GM19438 (cell line): ENCODE data around the gene ZBTB4.
"Not testable (repeated sequence)": the region's sequence is repeated elsewhere in the genome, so short reads cannot be mapped to it uniquely, and the experiment has no call there.

Experiments
- ATAC-seq: cut with Tn5 transposase; IDR thresholded peaks from one replicate; pipeline ENCODE4 v1.9.1; 2021; ENCODE audit warnings: low read depth; ENCODE audit not compliant: unreplicated experiment

The ZBTB4 gene

DNA sequence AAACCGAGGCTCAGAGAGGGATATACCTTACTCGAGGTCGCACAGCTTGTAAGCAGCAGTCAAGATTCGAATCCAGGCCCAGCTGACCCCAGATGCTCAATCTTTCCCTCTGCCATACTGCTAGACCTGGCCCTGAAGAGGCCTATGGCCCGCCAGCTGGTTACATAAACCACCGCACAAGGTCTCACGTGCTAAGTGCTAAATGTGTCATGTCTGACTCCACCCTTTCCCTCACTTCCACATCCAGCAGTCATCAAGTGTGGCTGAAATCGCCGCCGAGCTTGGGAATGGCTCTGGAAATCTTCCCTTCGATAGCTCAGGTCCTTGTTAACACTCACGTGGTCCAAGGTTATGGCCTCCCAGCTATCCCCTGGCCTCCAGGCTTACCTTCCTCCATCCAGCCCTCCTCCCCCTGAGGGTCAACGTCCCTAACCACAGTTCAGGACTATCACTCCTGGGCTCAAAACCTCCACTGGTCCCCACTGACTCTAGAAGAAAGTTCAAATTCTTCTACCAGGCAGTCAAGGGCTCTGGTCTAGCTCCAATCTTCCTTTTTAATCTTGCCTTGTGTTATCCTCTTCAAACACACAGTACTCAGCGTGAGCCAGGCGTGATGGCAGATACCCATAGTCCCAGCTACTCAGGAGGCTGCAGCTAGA, 3.5 kb downstream of the ZBTB4 start:
- ATAC-seq: no peak

DNA sequence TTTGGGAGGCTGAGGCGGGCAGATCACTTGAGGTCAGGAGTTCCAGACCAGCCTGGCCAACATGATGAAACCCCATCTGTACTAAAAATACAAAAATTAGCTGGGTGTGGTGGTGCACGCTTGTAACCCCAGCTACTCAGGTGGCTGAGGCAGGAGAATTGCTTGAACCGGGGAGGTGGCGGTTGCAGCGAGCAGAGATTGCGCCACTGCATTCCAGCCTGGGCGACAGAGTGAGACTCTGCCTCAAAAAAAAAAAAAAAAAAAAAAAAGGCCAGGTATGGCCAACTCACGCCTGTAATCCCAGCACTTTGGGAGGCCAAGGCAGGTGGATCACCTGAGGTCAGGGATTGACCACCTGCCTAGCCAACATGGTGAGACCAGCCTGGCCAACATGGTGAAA, 4.7 kb downstream of the ZBTB4 start:
- ATAC-seq: not testable (repeated sequence)

DNA sequence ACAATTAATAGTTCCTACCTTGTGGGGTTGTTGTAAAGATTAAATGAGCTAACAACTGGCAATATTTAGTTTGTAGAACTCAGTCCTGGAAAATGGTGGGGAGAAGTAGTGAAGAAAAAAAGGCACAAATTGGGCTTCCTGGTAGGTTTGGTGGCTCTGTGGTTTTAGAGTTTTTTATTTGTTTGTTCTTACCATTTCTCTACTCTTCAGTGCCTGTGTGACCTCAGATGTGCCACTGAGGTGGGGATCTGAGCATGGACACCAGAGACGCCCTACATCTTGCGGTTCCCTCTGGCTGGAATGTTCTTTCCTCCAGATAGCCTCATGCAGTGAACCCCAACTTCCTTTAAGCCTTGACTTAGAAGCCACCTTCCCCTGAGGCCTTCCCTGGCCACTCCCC, 7.7 kb downstream of the ZBTB4 start:
- ATAC-seq: no peak

DNA sequence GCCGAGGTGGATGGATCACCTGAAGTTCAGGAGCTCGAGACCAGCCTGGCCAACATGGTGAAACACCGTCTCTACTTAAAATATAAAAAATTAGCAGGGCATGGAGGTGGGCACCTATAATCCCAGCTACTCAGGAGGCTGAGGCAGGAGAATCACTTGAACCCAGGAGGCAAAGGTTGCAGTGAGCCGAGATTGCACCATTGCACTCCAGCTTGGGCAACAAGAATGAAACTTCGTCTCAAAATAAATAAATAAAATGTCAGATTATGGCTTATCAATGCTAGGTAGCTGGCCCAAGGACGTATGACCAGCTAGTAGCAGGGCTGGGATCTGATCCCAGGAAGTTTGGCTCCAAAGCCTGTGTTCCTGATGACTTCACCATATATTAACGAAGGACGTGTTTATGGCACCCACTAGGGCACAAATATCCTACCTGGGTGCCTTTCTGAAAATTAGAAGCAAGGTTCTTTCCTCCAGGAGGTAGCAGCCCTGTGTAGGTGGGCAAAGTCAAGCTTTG, 8.9 kb downstream of the ZBTB4 start:
- ATAC-seq: not testable (repeated sequence)

DNA sequence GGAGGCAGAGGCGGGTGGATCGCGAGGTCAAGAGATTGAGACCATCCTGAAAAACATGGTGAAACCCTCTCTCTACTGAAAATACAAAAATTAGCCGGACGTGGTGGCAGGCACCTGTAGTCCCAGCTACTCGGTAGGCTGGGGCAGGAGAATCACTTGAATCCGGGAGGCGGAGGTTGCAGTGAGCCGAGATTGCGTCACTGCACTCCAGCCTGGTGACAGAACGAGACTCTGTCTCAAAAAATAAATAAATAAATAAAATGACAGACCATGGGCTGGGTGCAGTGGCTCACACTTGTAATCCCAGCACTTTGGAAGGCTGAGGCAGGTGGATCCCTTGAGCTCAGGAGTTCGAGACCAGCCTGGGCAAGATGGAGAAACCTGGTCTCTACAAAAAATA, 9.6 kb downstream of the ZBTB4 start:
- not testable (repeated sequence) for ATAC-seq

DNA sequence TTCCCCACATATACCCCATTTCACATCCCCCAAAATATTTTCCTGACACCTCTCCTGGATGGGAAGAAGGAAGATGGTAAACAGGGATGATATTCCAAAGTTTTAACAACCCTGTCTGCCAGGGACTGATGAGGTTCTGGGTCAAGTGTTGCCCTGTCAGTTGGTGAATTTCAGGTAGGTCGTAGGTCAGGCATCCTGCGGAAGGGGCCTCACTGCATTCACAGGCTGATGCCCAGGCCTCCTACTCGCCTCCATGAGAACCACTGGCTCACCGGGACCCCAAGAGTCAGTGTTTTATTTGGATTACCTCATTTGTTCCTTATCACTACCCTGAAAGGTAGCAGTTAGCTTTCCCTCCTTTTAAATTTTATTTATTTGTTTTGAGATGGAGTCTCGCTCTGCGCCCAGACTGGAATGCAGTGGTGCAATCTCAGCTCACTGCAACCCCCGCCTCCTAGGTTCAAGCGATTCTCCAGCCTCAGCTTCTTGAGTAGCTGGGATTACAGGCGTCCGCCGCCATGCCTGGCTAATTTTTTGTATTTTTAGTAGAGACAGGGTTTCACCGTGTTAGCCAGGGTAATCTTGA, 10.5 kb downstream of the ZBTB4 start:
- ATAC-seq: no peak

DNA sequence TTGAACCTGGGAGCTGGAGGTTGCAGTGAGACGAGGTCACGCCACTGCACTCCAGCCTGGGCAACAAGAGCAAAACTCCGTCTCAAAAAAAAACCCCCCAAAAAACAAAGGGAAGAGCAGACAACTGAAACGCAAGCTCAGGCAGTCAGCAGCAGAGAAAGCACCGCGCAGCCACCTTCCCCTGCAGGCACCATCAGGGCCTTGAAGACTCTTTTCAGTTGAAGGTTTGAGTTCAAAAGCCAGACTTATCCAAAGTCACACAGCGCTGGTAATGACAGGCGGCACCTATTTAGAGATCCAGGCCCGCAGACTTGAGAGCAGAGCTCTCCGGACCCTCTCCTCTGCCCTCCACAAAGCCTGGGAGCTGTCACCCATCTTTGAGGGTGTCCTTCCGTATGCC, 11.1 kb downstream of the ZBTB4 start:
- ATAC-seq: no peak

DNA sequence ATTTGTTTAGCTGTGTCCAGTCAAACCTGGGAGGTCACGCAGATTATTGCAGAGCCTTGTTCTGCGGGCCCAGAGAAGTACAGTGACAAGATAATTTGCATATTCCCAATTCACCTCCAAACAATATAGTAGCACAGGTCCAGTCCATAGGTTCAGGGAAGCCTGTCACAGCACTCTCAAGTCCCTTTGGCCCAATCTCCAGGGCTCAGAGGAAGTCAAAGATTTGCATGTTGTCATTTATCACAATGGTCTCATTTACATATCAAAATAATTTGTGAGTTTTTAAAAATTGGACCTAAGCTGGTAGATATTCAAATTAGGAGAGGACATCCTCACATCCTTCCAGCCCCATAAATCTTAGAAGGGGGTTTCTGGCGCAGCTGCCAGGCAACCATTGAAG, 11.9 kb downstream of the ZBTB4 start:
- ATAC-seq: no peak

DNA sequence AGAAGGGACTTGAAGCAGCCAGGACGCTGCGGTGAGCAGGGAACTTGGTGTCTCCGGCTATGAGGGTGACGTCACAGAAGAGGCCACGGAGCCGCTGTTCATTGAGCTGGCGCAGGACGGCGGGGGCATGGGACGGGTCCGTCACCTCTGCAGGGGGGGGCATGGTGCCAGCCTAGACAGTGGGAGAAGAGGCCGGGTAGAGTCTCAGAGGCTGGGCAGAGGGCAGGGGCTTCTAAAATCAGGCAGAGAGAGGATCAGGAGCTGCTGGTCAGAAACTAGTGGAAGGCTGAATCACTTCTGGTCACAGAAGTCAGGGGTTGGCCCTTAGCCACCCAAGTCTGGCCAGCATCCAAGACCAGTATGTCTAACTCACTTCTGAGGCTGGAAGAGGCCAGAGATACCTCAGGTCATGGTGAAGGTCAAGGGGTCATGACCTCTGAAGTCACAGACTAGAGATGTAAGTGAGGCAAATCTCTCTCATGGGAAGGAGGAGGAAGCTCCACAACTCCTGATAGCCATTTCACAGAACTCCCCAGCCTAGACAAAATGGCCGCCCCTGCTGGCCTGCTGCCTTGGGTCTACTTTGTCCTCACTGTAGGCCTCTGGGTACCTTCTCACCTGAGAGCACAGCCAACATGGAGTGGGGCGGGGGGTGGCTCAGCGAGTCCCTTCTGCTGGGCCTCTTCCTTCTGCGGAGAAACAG, 12.6 kb downstream of the ZBTB4 start:
- ATAC-seq: no peak

DNA sequence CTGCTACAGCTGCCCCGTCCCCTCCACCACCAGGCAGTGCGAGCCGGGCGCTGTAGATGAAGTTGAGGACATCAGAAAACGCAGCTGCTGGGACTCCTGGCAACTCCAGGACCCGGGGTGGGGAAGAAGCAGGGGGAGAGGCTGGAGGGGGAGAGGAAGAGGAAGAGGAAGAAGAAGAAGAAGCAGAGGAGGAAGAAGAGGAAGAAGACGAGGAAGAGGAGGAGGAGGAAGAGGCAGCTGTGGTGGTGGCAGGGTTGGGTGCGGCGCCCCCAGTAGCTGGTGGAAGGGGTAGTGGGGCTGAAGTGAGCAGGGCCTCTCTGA, 13.2 kb downstream of the ZBTB4 start:
- no peak for ATAC-seq

DNA sequence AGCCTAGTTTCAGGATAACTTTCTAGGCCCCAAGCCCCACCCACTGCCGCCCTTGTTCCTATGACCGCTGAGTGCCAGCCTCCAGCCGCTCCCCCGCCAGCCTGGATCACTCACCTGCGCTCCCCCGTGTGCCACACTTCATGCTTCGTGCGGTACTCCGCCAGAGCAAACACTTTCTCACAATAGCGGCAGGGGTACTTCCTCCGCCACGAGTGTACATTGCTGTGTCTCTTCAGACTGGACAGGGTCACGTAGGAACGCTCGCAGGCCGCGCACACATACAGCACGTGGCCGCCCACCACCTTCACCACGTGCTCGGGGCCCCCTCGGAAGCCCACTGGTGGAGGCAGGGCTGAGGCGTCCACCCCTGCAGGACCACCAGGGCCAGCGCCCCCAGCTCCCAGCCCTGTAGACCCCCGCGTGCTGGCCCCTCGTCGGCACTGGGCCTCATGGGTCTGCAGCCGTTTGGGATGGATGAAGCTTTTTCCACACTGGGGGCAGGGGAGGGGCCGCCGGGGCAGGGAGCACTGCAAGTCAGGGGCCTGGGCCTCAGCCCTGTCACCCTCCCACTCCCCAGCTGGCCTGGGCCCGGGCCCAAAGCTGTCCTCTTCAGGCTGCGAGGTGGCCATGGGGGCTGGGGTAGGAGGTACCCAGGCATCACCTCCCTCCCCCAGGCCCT, 13.7 kb downstream of the ZBTB4 start:
- no peak for ATAC-seq

DNA sequence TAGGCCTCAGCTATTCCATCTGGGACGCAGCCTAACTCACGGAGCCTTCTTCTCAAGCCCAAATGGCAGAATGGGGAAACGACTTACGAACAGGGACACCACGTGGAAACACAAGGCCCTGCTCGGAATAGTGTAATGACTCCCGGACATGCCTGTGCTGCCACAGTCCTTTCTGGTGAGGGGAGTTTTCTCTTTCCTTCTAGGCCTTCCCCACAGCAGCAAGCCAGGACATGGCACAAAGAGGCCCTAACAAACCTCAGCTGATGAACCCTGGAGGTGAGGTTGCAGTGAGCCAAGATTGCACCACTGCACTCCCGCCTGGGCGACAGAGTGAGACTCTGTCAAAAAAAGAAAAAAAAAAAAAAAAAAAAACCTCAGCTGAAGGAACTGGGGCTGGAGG, 15.3 kb downstream of the ZBTB4 start:
- ATAC-seq: no peak

DNA sequence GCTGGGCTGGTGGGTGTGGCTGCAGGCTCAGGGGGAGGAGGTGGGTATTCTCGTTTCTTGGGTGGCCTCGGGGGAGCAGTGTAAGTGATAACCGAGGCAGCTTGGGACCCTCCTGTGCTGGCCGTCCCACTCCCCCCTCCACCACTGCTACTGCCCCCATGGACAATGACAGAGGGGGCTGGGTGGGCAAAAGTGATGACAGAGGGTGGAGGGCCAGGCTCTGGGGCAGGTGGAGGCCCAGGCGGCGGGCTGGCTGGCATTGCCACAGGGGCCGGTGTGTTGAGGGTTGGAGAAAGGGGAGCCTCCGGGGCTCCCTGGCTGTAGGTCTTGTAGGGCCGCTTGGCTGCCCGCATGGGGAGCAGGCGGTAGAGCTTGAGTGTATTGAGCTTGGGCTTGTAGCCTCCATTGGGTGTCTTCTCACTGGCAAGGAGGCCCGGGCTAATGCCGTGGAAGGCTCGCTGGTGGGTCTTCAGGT, 16.0 kb downstream of the ZBTB4 start:
- no peak for ATAC-seq

DNA sequence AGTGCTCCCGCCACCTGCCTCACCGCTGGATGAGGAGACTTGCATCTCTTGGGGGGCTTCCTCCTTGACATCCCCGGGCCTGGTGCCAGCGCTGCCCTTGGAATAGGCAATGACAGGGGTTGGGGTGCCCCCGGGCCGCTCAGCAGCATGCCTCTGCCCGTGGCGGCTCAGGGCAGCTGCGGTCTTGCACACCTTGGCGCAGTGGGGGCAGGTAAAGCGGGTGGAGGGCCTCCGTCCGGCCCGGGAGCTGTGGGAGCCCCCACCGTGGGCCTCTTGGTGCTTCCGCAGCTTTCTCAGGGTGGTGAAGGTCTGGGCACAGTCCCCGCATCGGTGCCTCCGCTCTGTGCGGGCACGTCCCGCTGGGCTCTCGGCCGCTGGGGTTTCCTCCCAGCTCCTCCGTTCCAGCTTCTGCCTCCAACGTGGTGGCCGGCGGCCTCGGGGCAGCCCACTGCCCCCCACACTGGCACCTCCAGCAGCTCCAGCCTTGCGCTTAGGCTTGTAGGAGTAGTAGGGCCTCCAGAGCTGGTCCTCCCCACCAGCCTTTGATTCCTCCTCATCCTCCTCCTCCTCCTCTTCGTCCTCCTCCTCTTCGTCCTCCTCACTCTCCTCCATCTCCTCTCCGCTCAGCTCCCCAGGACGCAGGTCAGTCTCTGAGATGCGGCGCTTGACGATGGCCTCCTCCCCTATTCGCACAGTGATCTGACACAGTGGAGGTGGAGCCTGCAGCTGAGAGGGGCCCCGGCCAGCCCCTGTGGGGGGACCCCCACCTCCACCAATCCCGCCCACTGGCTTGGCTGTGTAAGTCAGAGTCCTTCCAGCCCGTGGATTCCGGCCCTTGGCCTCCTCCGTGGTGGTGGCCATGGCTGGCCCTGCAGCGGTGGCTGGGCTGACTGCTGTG, 16.7 kb downstream of the ZBTB4 start:
- ATAC-seq: no peak

DNA sequence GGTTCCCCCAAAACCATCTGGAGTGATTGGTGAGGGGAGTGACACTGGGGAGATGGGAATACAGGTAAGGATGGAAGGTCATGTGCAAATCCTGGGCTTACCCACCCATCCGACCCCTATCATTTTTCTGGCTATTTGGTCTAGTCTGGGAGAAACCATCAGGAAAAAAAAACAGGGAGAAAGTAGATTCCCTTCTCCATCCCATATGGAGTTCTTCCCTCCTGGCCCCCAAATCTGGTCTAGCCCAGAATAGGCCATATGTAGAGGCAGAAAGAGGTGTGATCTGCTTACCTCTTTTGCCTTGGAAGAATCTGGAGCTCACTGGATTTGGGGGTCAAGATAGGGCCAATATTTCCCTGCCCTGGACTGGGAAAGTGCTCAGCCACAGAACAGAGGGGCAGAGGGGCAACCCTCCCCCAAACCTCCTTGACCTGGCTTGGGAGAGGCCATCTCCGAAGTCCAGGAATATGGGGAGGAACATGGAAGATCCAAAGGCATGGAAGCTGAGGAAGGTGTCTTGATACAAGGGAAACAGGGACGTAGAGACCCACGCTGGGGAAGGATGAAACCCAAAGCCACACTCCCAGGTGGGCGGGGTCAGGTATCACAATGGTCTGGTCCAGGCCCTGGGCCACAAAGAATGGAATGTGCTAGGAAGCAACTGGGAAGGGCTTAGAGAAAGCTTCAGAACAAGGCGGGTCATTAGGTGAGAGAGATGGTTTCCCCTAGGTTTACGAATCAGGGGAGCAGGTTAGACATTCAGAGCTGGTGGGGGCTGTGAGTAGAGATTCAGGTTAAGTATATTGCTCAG, 18.4 kb downstream of the ZBTB4 start:
- ATAC-seq: no peak

DNA sequence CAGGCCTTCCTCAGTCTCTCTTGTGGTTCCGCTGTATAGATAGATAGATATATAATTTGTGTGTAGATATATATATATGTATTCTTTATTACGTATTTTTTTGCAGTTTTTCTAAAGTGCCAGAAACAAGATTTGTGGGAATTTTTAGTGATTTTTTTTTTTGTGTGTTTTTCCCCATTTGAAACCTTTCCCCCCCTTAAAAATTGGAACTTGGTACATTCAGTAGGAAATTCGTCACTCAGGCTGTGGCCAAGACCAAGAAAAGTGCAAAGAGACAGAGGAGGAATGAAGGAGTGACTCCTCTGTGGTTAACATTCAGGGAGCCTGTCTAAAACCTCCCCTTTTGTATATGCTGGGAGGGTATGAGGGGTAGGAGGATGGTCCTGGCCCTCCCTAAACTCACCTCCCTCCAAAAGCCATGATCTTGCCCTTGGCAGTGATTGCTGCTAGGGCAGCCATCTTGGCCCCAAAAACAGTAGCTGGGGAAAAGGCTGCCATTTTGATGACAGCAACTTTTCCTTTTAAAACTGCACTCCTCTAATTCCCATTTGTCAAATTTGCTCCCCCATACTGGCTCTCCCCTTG, 19.4 kb downstream of the ZBTB4 start:
- ATAC-seq: no peak

DNA sequence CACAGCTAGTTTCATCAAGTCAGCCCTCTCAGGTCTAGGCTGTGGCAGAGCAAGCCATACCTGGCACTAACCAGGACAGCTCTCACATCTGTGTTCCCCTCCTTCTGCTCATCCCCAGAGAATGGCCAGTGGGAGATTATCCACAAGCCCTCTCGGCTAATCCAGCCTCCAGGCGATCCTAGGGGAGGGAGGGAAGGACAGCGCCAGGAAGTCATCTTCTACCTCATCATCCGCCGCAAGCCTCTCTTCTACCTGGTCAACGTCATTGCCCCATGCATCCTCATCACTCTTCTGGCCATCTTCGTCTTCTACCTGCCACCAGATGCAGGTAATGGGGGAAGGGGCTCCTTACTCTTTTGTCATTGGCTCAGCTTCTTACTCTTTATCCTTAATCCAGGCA, 31.0 kb downstream of the ZBTB4 start:
- no peak for ATAC-seq

DNA sequence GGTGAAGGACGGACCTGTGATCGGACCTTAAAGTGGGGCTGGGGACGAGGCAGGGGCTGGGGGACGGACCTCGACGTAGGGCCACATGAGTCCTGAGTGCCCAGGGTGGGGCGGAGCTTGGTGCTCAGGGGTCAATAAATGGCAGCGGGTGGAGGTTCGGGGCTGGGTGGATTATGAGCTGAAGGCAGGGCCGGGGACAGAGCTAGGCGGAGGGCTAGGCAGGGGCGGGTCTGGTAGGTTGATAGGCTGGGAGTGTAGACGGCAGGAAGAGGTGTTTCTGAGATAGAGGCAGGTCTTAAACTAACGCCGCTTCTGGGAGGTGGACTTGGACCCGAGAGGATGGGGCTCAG, 33.8 kb downstream of the ZBTB4 start:
- ATAC-seq: no peak
